Umbilical cord (tissue), 1 donor: Measurements from ENCODE around the gene GARIN5B. TPM values are rescaled to one million over a fixed set of nuclear protein-coding genes. Genes with fewer than 3 reads are reported as not detected.

Experiments
- total RNA-seq: library from RNA; depleted of rRNA; stranded (reverse); fragments of >200 nt; gene quantifications from one replicate; pipeline ENCODE4 v1.2.3, GENCODE V29; 2014; ENCODE audit warnings: low replicate concordance; ENCODE audit not compliant: insufficient read depth

The GARIN5B gene
- total RNA-seq, 1 donor from 2014 or later, result not detected

Other genes starting within 250 kb of the GARIN5B start
- gene PPP1R12C, start 245.6 kb downstream of the GARIN5B start, total RNA-seq, result 31.3 TPM
- gene TNNT1, start 214.1 kb downstream of the GARIN5B start, total RNA-seq, result 0.72 TPM
- gene TNNI3, start 205.5 kb downstream of the GARIN5B start, total RNA-seq, result 3.6 TPM
- 1.4 TPM for gene DNAAF3, start 196.6 kb downstream of the GARIN5B start, total RNA-seq
- 1.9 TPM for gene SYT5, start 183.0 kb downstream of the GARIN5B start, total RNA-seq
- gene PTPRH, start 153.8 kb downstream of the GARIN5B start, total RNA-seq, result 0.24 TPM
- gene TMEM86B, start 134.5 kb downstream of the GARIN5B start, total RNA-seq, result 4.1 TPM
- gene PPP6R1, start 104.2 kb downstream of the GARIN5B start, total RNA-seq, result 10.4 TPM
- 7.0 TPM for gene HSPBP1, start 83.2 kb downstream of the GARIN5B start, total RNA-seq
- not detected for gene BRSK1, start 79.3 kb downstream of the GARIN5B start, total RNA-seq
- gene TMEM150B, start 37.9 kb downstream of the GARIN5B start, total RNA-seq, result 2.2 TPM
- 10.6 TPM for gene KMT5C, start 23.4 kb downstream of the GARIN5B start, total RNA-seq
- not detected for gene COX6B2, start 8.5 kb downstream of the GARIN5B start, total RNA-seq
- gene IL11, start 7.2 kb upstream of the GARIN5B start, total RNA-seq, result 12.0 TPM
- not detected for gene TMEM190, start 13.6 kb upstream of the GARIN5B start, total RNA-seq
- gene TMEM238, start 21.0 kb upstream of the GARIN5B start, total RNA-seq, result 8.9 TPM
- 227 TPM for gene RPL28, start 22.7 kb upstream of the GARIN5B start, total RNA-seq
- gene UBE2S, start 44.5 kb upstream of the GARIN5B start, total RNA-seq, result 19.3 TPM
- 1.2 TPM for gene SHISA7, start 80.0 kb upstream of the GARIN5B start, total RNA-seq
- gene ISOC2, start 98.4 kb upstream of the GARIN5B start, total RNA-seq, result 15.9 TPM
- 3.9 TPM for gene C19orf85, start 101.5 kb upstream of the GARIN5B start, total RNA-seq
- gene ZNF628, start 113.4 kb upstream of the GARIN5B start, total RNA-seq, result 1.7 TPM
- 18.8 TPM for gene NAT14, start 121.9 kb upstream of the GARIN5B start, total RNA-seq
- 67.9 TPM for gene SSC5D, start 125.2 kb upstream of the GARIN5B start, total RNA-seq
- not detected for gene SBK2, start 173.9 kb upstream of the GARIN5B start, total RNA-seq
- gene SBK3, start 182.3 kb upstream of the GARIN5B start, total RNA-seq, result not detected
- gene ZNF579, start 217.6 kb upstream of the GARIN5B start, total RNA-seq, result 1.4 TPM
- gene FIZ1, start 236.3 kb upstream of the GARIN5B start, total RNA-seq, result 2.4 TPM
- gene ZNF524, start 237.0 kb upstream of the GARIN5B start, total RNA-seq, result 7.2 TPM
- gene ZNF865, start 242.4 kb upstream of the GARIN5B start, total RNA-seq, result 0.72 TPM